Lower leg skin (tissue), 4 donors: Measurements from ENCODE around the gene SNTG2. TPM values are rescaled to one million over a fixed set of nuclear protein-coding genes. Genes with fewer than 3 reads are reported as not detected.

Experiments
- DNase-seq, 2 donors: peaks; one replicate each; pipeline ENCODE4 v3.0.0-alpha.2; 2019; ENCODE audit warnings: low spot score in 2 of 2
- H3K4me3 ChIP-seq: fragments of 200-600 bp; sonication (generic); 2 replicates; pipeline ENCODE4 v1.5.1; 2017; ENCODE audit warnings: mild to moderate bottlenecking, low read depth; ENCODE audit not compliant: poor library complexity, severe bottlenecking
- POLR2A ChIP-seq, 2 donors: fragments of 450-650 bp; IDR thresholded peaks; one replicate each; pipeline ENCODE4 v1.6.1; 2016 to 2017; ENCODE audit warnings: antibody characterized with exemption in 2 of 2, mild to moderate bottlenecking in 1 of 2, moderate library complexity in 1 of 2
- WGBS, 2 donors: methylation state at CpG; one replicate each; pipeline ENCODE4 v1.1.5; 2018; 5-methylcytosine and 5-hydroxymethylcytosine counted together
- intact Hi-C: fragments of 100-400 bp; cut with DNase I; formaldehyde crosslinking; loops from one replicate; pipeline ENCODE4 v1.15.0; 2023; ENCODE audit warnings: low total_unique reads
- total RNA-seq, 4 donors: library from RNA; depleted of rRNA; stranded (reverse); fragments of >200 nt; gene quantifications; one replicate each; pipeline ENCODE4 v1.1.0, GENCODE V29; 2016
- TF ChIP-seq, protein P1 (sequence below), 3 donors: fragments of 450-650 bp; IDR thresholded peaks; one replicate each; pipeline ENCODE4 v1.5.1; 2016; ENCODE audit warnings: antibody characterized with exemption in 3 of 3, mild to moderate bottlenecking in 3 of 3, moderate library complexity in 2 of 3

Gene SNTG2
- total RNA-seq, 4 donors from 2014 or later: 1.4 to 15.3 (median 6.3) TPM

GRCh38 chr2:1282552-1282951, 331.9 kb downstream of the SNTG2 start:
- DNase-seq: no peak
- intact Hi-C loops: no loop called here
- 58 to 59% methylated on average over 22 of the region's 22 CpGs for WGBS, 2 donors
- no peak overlapping the region for H3K4me3 ChIP-seq
- TF ChIP-seq, protein P1, sequence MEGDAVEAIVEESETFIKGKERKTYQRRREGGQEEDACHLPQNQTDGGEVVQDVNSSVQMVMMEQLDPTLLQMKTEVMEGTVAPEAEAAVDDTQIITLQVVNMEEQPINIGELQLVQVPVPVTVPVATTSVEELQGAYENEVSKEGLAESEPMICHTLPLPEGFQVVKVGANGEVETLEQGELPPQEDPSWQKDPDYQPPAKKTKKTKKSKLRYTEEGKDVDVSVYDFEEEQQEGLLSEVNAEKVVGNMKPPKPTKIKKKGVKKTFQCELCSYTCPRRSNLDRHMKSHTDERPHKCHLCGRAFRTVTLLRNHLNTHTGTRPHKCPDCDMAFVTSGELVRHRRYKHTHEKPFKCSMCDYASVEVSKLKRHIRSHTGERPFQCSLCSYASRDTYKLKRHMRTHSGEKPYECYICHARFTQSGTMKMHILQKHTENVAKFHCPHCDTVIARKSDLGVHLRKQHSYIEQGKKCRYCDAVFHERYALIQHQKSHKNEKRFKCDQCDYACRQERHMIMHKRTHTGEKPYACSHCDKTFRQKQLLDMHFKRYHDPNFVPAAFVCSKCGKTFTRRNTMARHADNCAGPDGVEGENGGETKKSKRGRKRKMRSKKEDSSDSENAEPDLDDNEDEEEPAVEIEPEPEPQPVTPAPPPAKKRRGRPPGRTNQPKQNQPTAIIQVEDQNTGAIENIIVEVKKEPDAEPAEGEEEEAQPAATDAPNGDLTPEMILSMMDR (IDR thresholded peaks at IDR 0.05): no peak
- no peak for TF ChIP-seq POLR2A (IDR thresholded peaks at IDR 0.05)

DNA sequence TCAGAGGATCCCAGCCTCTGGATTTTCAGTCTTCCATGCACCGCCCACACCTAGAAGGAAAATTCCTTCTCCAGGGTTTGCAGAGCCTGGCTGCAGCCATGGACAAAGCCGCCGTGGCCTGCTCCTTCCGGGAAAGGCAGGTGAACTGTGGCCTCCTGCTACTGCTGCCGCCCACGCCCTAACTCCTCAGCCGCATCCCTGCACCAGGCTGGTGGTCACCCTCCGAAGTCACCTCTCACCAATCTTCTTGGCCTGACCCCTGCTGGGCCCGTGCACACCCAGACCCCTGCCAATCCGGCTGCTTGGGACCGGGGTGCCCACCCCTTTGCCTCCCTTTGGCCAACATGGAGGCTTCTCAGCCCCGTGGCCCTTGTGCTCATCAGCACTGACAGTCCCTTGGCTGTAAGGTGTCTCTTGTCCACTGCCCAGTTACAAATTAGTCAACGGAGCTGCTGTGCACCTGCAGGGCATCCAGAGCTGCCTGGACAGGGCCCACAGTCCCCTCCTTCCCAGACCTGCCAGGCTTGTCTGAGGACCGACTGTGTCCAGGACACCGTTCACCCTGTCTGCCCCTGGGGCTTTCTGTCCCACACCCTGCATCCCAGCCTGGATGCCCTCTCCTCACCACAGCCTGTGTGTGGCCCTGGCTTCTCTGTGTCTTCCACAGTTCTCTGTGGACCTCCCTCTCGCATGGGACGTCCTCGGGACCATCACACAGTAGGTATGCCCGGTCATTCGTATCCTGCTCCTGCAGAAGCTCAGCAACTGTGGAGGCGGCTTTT, 332.6 kb downstream of the SNTG2 start:
- no peak for DNase-seq
- no peak for TF ChIP-seq POLR2A (IDR thresholded peaks at IDR 0.05)
- TF ChIP-seq, protein P1 (IDR thresholded peaks at IDR 0.05): no peak
- no peak overlapping the region for H3K4me3 ChIP-seq
- 83 to 86% methylated on average over 21 of the region's 21 CpGs for WGBS, 2 donors
- intact Hi-C loops: no loop called here

- TF ChIP-seq, protein P1 (IDR thresholded peaks at IDR 0.05): no peak
- no peak for TF ChIP-seq POLR2A (IDR thresholded peaks at IDR 0.05)
- WGBS, 2 donors: 85 to 86% methylated on average over 10 of the region's 10 CpGs
- intact Hi-C loops: no loop called here
- H3K4me3 ChIP-seq: no peak overlapping the region
- DNase-seq: no peak
Measured at GRCh38 chr2:1283871-1284270, 333.2 kb downstream of the SNTG2 start.

DNA sequence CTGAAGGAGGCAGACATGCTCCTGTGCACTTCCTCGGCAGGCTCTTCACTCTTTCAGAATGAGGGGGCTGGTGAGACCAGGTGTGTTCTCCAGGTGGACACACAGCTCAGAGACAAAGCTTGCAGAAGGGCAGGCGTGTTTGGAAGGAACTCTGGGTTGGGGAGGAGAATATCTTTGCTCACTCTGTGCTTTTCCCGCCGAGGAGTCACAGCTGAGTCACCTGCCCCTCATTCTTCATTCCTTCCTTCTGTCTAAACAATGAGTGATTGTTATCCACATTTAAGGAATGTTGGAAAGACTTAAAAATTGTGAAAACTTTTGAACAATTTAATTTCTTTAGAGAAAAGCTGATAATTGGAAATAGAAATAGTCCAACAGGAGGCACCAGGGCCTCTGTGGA, 336.3 kb downstream of the SNTG2 start:
- DNase-seq: no peak
- TF ChIP-seq, protein P1 (IDR thresholded peaks at IDR 0.05): no peak
- TF ChIP-seq POLR2A (IDR thresholded peaks at IDR 0.05): no peak
- no peak overlapping the region for H3K4me3 ChIP-seq
- WGBS, 2 donors: 71 to 79% methylated on average over 4 of the region's 4 CpGs
- intact Hi-C loops: no loop called here

GRCh38 chr2:1287427-1287826, 336.8 kb downstream of the SNTG2 start:
- TF ChIP-seq POLR2A (IDR thresholded peaks at IDR 0.05): no peak
- TF ChIP-seq, protein P1 (IDR thresholded peaks at IDR 0.05): no peak
- intact Hi-C loops: no loop called here
- 82 to 86% methylated on average over 20 of the region's 20 CpGs for WGBS, 2 donors
- no peak for DNase-seq
- H3K4me3 ChIP-seq: no peak overlapping the region

- no peak for DNase-seq
- intact Hi-C loops: no loop called here
- WGBS, 2 donors: 87% methylated on average over 13 of the region's 13 CpGs
- no peak for TF ChIP-seq POLR2A (IDR thresholded peaks at IDR 0.05)
- TF ChIP-seq, protein P1 (IDR thresholded peaks at IDR 0.05): no peak
- no peak overlapping the region for H3K4me3 ChIP-seq
Measured at GRCh38 chr2:1294900-1295299, 344.3 kb downstream of the SNTG2 start.
